GM23338 (cell line): ENCODE measurements around the gene ZNF70.

Experiments
- CREB1 ChIP-seq: fragments of 250-450 bp; sonication (Bioruptor Pico); IDR thresholded peaks from 2 replicates; pipeline ENCODE4 v1.5.0; 2020; ENCODE audit warnings: low read depth, mild to moderate bottlenecking, moderate library complexity
- CTCF ChIP-seq, 2 experiments: fragments of 200-600 bp in 1 of 2; sonication (generic) in 1 of 2; conservative IDR thresholded peaks; 2 replicates each; pipeline versions ENCODE4 v1.5.1 to v1.6.1; 2016 to 2017; ENCODE audit warnings: antibody characterized with exemption in 2 of 2, low read depth in 2 of 2, mild to moderate bottlenecking in 2 of 2, moderate library complexity in 1 of 2
- ETS1 ChIP-seq: IDR thresholded peaks from 2 replicates; pipeline ENCODE4 v1.6.1; 2016; ENCODE audit warnings: antibody characterized with exemption
- EZH2 ChIP-seq: fragments of 200-600 bp; sonication (generic); IDR thresholded peaks from one replicate; pipeline ENCODE4 v1.8.0; 2017; ENCODE audit warnings: antibody characterized with exemption, mild to moderate bottlenecking, low read depth; ENCODE audit not compliant: unreplicated experiment
- EZH2phosphoT487 ChIP-seq: fragments of 200-600 bp; sonication (generic); IDR thresholded peaks from one replicate; pipeline ENCODE4 v1.8.1; 2018; ENCODE audit warnings: antibody characterized with exemption; ENCODE audit not compliant: unreplicated experiment
- JUNB ChIP-seq: IDR thresholded peaks from one replicate; pipeline ENCODE4 v1.6.1; 2016; ENCODE audit warnings: antibody characterized with exemption; ENCODE audit not compliant: unreplicated experiment
- NANOG ChIP-seq: IDR thresholded peaks from 2 replicates; pipeline ENCODE4 v1.6.1; 2016; ENCODE audit warnings: antibody characterized with exemption, borderline replicate concordance
- POLR2AphosphoS5 ChIP-seq: IDR thresholded peaks from 2 replicates; pipeline ENCODE4 v1.6.1; 2016; ENCODE audit warnings: antibody characterized with exemption, low read depth
- REST ChIP-seq: IDR thresholded peaks from one replicate; pipeline ENCODE4 v1.6.1; 2018; ENCODE audit warnings: antibody characterized with exemption; ENCODE audit not compliant: unreplicated experiment
- ZNF114 ChIP-seq: fragments of 250-450 bp; sonication (Bioruptor Pico); IDR thresholded peaks from 2 replicates; pipeline ENCODE4 v1.5.0; 2020; ENCODE audit warnings: mild to moderate bottlenecking, moderate library complexity
- ZNF331 ChIP-seq: fragments of 250-450 bp; sonication (Bioruptor Pico); IDR thresholded peaks from 2 replicates; pipeline ENCODE4 v1.5.0; 2020; ENCODE audit warnings: low read depth, mild to moderate bottlenecking, moderate library complexity

DNA sequence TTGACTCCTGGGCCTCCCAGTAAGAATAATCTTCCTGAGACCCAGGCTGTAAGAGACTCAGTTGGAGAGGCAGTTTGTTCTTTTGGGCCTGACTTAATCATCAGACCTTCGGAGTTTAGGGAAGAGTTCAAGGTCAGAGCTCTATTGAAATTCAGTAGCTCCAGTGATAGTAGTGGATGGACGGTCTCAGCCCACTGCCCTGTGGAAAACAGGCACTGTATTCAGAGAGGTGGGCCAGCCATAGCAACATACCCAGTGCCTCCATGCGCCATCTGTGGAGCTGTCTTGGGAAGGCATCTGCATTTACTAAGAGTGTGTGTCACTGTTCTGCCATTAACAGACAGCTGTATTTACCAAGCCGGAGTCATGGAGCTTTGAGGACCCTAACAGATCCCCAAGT, 38.7 kb upstream of the ZNF70 start:
- TF ChIP-seq CTCF (conservative IDR thresholded peaks at IDR 0.05; ENCODE audit: low read depth in 2 of 2) (peak; percentile 13 to 34; a peak in 2 of 4 replicates), EZH2 (no peak), POLR2AphosphoS5 (no peak), JUNB (no peak), EZH2phosphoT487 (no peak), ZNF114 (no peak), REST (no peak), CREB1 (CRISPR knock-in tag) (no peak), ZNF331 (CRISPR knock-in tag) (no peak), NANOG (no peak), ETS1 (no peak)
